DMS114 treated with DMSO at 0.1 percent for 48 hours (cell line): ENCODE measurements around the gene MOV10L1.
"Not testable (repeated sequence)": the region's sequence is repeated elsewhere in the genome, so short reads cannot be mapped to it uniquely, and the experiment has no call there.

Experiments
- DNase-seq: peaks from one replicate; lab custom pipeline; 2025; ENCODE audit not compliant: unreplicated experiment; lab: John Stamatoyannopoulos, UW

The MOV10L1 gene

GRCh38 chr22:50153056-50153755, 63.4 kb downstream of the MOV10L1 start:
- no peak for DNase-seq

- no peak for DNase-seq
These were observed 63.9 kb downstream of the MOV10L1 start for GRCh38 chr22:50153756-50154140.

GRCh38 chr22:50157709-50158375, 68.0 kb downstream of the MOV10L1 start:
- DNase-seq = no peak

- DNase-seq = no peak
These were observed 71.1 kb downstream of the MOV10L1 start for GRCh38 chr22:50160947-50161346.

GRCh38 chr22:50161508-50162390, 71.9 kb downstream of the MOV10L1 start:
- no peak for DNase-seq

GRCh38 chr22:50162391-50162956, 72.7 kb downstream of the MOV10L1 start:
- no peak for DNase-seq

- DNase-seq = no peak
These were observed 75.8 kb downstream of the MOV10L1 start for GRCh38 chr22:50165436-50166123.

GRCh38 chr22:50167689-50168489, 78.1 kb downstream of the MOV10L1 start:
- no peak for DNase-seq

- DNase-seq = not testable (repeated sequence)
These were observed 78.8 kb downstream of the MOV10L1 start for GRCh38 chr22:50168490-50169180.

GRCh38 chr22:50169181-50169759, 79.5 kb downstream of the MOV10L1 start:
- DNase-seq = no peak

GRCh38 chr22:50169774-50170341, 80.1 kb downstream of the MOV10L1 start:
- DNase-seq = no peak

- no peak for DNase-seq
These were observed 80.9 kb downstream of the MOV10L1 start, which contains the start of gene PANX2 for GRCh38 chr22:50170453-50171318. Gene PANX2 (plus strand): TSS chr22:50170731. CDS start chr22:50170731, 0 bp downstream.

- no peak for DNase-seq
These were observed 81.6 kb downstream of the MOV10L1 start for GRCh38 chr22:50171319-50171964.

GRCh38 chr22:50171965-50172421, 82.2 kb downstream of the MOV10L1 start:
- DNase-seq = no peak

- no peak for DNase-seq
These were observed 83.6 kb downstream of the MOV10L1 start for GRCh38 chr22:50173311-50173982.

GRCh38 chr22:50173983-50174355, 84.2 kb downstream of the MOV10L1 start:
- DNase-seq = no peak
